ENCODE results near the gene CES4A. TPM values are rescaled to one million over a fixed set of nuclear protein-coding genes. Genes with fewer than 3 reads are reported as not detected.

Gene CES4A
- polyA plus RNA-seq, 1 of the 3 experiments (the other 2 are of a cell fraction) = 7.3 TPM

GRCh38 chr16:67052399-67052798 is 64.0 kb downstream of the CES4A start:
- CTCF ChIA-PET = no interaction called here
- Histone ChIP-seq H2AFZ (ENCODE audit: low read depth) (no peak overlapping the region), H3K4me2 (no peak overlapping the region), H3K27me3 (ENCODE audit: insufficient read depth) (no peaks in the 10 kb centered on the region), H3K4me3 (ENCODE audit: low read depth in 2 of 2, low read length in 1 of 2) (no peak overlapping the region), H3K27ac (ENCODE audit: low read depth in 2 of 2, low read length in 1 of 2) (peak overlapping the region in 1 of 2 experiments; percentile 14; a peak in 1 of 4 replicates), H3K9me2 (no peaks in the 10 kb centered on the region), H3K79me2 (ENCODE audit: insufficient read depth) (peaks cover 88% of the 10 kb centered on the region), H3F3A (replicated peaks; ENCODE audit: insufficient read depth) (peaks cover 61% of the 10 kb centered on the region), H4K20me1 (ENCODE audit: insufficient read depth) (no peaks in the 10 kb centered on the region; the same call in 1 of the 2 replicates), H3K9me3 (no peaks in the 10 kb centered on the region), H3K4me1 (ENCODE audit: control insufficient read depth in 1 of 2, insufficient read depth in 2 of 2, low read depth in 1 of 2, low read length in 1 of 2) (0 out of 4 replicates have a peak, but pooled peaks cover 0 to 3% of the 10 kb centered on the region in 2 experiments), H3K9ac (no peak overlapping the region), H3K36me3 (replicated peaks in 1 of 2; ENCODE audit: control insufficient read depth in 1 of 2, insufficient read depth in 2 of 2, low read length in 1 of 2) (peaks cover 0 to 22% of the 10 kb centered on the region in 2 experiments)
- no peak for DNase-seq
- POLR2A ChIA-PET = no interaction called here
- TF ChIP-seq CHD2 (IDR thresholded peaks at IDR 0.05; ENCODE audit: low read length, partially characterized antibody) (no peak), USF1 (IDR thresholded peaks at IDR 0.05; ENCODE audit: borderline replicate concordance, low read depth) (no peak), GATA2 (CRISPR knock-in tag; IDR thresholded peaks at IDR 0.05) (no peak), MEF2A (IDR thresholded peaks at IDR 0.05; ENCODE audit: borderline replicate concordance, low read depth) (no peak), EP300 (IDR thresholded peaks at IDR 0.05; ENCODE audit: borderline replicate concordance in 1 of 2, low read depth in 1 of 2, low read length in 1 of 2) (no peak), EZH2phosphoT487 (IDR thresholded peaks at IDR 0.05; ENCODE audit: borderline replicate concordance, low read depth) (no peak), RAD21 (IDR thresholded peaks at IDR 0.05; ENCODE audit: low read length) (no peak), GABPA (IDR thresholded peaks at IDR 0.05; ENCODE audit: low read depth) (no peak)
- WGBS (ENCODE audit: low lambda C conversion rate) = 92% methylated on average over 1 of the region's 1 CpG

DNA sequence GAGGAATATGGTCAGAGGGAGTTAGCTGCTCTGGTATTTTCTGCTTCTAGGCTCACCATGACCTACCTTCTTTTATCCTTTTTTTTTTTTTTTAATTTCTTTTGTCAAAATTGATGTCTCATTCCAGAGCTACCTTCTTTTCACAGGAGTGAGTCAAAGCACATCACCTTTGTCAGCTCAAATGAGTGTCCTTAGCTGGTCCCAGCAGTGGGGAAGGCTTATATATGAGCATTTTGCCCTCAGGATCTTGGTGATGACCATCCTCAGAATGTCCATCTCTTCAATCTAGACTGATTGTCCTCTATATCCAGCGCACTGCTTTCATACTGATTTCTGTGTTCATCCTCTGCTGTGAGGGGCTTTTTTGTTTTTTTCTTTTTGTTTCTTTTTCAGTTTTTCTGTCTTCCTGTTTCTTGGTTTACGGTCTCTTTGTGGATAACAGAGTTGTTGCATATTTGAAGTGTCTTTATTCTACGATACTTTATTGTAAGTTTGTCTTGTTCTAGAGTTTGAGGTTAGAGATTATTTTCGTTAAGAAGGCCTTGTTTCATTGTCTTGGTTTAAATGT is 65.5 kb downstream of the CES4A start:
- H3K9me3 ChIP-seq = no peaks in the 10 kb centered on the region
- peaks cover 65% of the 10 kb centered on the region for H3F3A ChIP-seq (replicated peaks; ENCODE audit: insufficient read depth)
- DNase-seq = no peak
- H3K27me3 ChIP-seq (ENCODE audit: insufficient read depth) = no peaks in the 10 kb centered on the region
- H3K4me3 ChIP-seq (ENCODE audit: low read depth in 2 of 2, low read length in 1 of 2) = no peak overlapping the region
- H3K9me2 ChIP-seq = no peaks in the 10 kb centered on the region
- ChIA-PET CTCF (interaction anchor here (1.2 to 2.0 kb wide), 2 partner anchors 16 to 36 kb away, joined by 4 to 8 read pairs; no protein-coding TSS in a partner anchor), POLR2A (no interaction called here)
- no peak overlapping the region for H3K9ac ChIP-seq
- TF ChIP-seq ELF1 (IDR thresholded peaks at IDR 0.05) (no peak), REST (IDR thresholded peaks at IDR 0.05; ENCODE audit: low read depth, low read length) (no peak), RXRA (IDR thresholded peaks at IDR 0.05; ENCODE audit: borderline replicate concordance, low read depth) (no peak), GABPA (IDR thresholded peaks at IDR 0.05; ENCODE audit: low read depth) (no peak), SMC3 (IDR thresholded peaks at IDR 0.05; ENCODE audit: low read depth, low read length) (no peak), MEF2A (IDR thresholded peaks at IDR 0.05; ENCODE audit: borderline replicate concordance, low read depth) (no peak), GATA2 (CRISPR knock-in tag; IDR thresholded peaks at IDR 0.05) (no peak), POLR2AphosphoS5 (IDR thresholded peaks at IDR 0.05; ENCODE audit: low read depth, low read length) (no peak), RAD21 (IDR thresholded peaks at IDR 0.05; ENCODE audit: low read length) (no peak), CHD2 (IDR thresholded peaks at IDR 0.05; ENCODE audit: low read length, partially characterized antibody) (no peak)
- TF ChIP-seq, protein P1, sequence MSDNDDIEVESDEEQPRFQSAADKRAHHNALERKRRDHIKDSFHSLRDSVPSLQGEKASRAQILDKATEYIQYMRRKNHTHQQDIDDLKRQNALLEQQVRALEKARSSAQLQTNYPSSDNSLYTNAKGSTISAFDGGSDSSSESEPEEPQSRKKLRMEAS (IDR thresholded peaks at IDR 0.05; ENCODE audit: low read depth) = no peak
- H3K79me2 ChIP-seq (ENCODE audit: insufficient read depth) = peaks cover 88% of the 10 kb centered on the region
- WGBS (ENCODE audit: low lambda C conversion rate) = 97% methylated on average over 4 of the region's 4 CpGs
- peak overlapping the region in 1 of 2 experiments; percentile 85; a peak in 1 of 4 replicates for H3K27ac ChIP-seq (ENCODE audit: low read depth in 2 of 2, low read length in 1 of 2)
- peaks cover 0 to 22% of the 10 kb centered on the region in 2 experiments for H3K36me3 ChIP-seq (replicated peaks in 1 of 2; ENCODE audit: control insufficient read depth in 1 of 2, insufficient read depth in 2 of 2, low read length in 1 of 2)
- no peaks in the 10 kb centered on the region; the same call in 1 of the 2 replicates for H4K20me1 ChIP-seq (ENCODE audit: insufficient read depth)
- 0 out of 4 replicates have a peak, but pooled peaks cover 0 to 3% of the 10 kb centered on the region in 2 experiments for H3K4me1 ChIP-seq (ENCODE audit: control insufficient read depth in 1 of 2, insufficient read depth in 2 of 2, low read depth in 1 of 2, low read length in 1 of 2)
- no peak overlapping the region for H3K4me2 ChIP-seq
- no peak overlapping the region for H2AFZ ChIP-seq (ENCODE audit: low read depth)
